Brain microvascular endothelial cell (primary cell): ENCODE data around the gene HOATZ.

Source experiments
- DNase-seq: peaks from one replicate; pipeline ENCODE4 v3.0.0-alpha.2; 2020
- H3K27ac ChIP-seq: fragments of 250-450 bp; sonication (Bioruptor Pico); 2 replicates; pipeline ENCODE4 v1.5.1; 2020; ENCODE audit warnings: mild to moderate bottlenecking, moderate library complexity
- H3K27me3 ChIP-seq: fragments of 250-450 bp; sonication (Bioruptor Pico); replicated peaks from 2 replicates; pipeline ENCODE4 v1.5.1; 2020; ENCODE audit warnings: mild to moderate bottlenecking
- H3K36me3 ChIP-seq: fragments of 250-450 bp; sonication (Bioruptor Pico); replicated peaks from 2 replicates; pipeline ENCODE4 v1.5.1; 2020; ENCODE audit warnings: mild to moderate bottlenecking
- H3K4me3 ChIP-seq: 2 replicates; pipeline ENCODE4 v1.5.1; 2011; ENCODE audit warnings: low read depth, mild to moderate bottlenecking, control low read depth, low read length, moderate library complexity
- CTCF ChIP-seq: IDR thresholded peaks from 2 replicates; pipeline ENCODE4 v1.5.1; 2011; ENCODE audit warnings: low read depth, mild to moderate bottlenecking, moderate library complexity, low read length, control low read depth, inconsistent platforms; ENCODE audit errors: missing control alignments
- in situ Hi-C: cut with HindIII; loops from 2 replicates; pipeline ENCODE4 v1.10.0; 2017; ENCODE audit warnings: low sequenced_read_pairs, low pct_ligation_motif_present

Gene HOATZ

GRCh38 chr11:111513240-111513605 lies 1.4 kb upstream of the HOATZ start:
- H3K36me3 ChIP-seq = no peaks in the 10 kb centered on the region
- no peak overlapping the region for H3K27ac ChIP-seq
- peak overlapping the region; percentile 57 for H3K4me3 ChIP-seq
- in situ Hi-C loops = no loop called here
- no peaks in the 10 kb centered on the region for H3K27me3 ChIP-seq
- no peak for DNase-seq
- no peak for TF ChIP-seq CTCF

GRCh38 chr11:111515591-111515990 lies 1.0 kb downstream of the HOATZ start:
- Histone ChIP-seq H3K27ac (no peak overlapping the region), H3K27me3 (no peaks in the 10 kb centered on the region), H3K4me3 (no peak overlapping the region), H3K36me3 (no peaks in the 10 kb centered on the region)
- no peak for DNase-seq
- no peak for TF ChIP-seq CTCF
- in situ Hi-C loops = no loop called here

- H3K27me3 ChIP-seq = no peaks in the 10 kb centered on the region
- in situ Hi-C loops = no loop called here
- H3K36me3 ChIP-seq = no peaks in the 10 kb centered on the region
- no peak for DNase-seq
- no peak overlapping the region for H3K4me3 ChIP-seq
- no peak overlapping the region for H3K27ac ChIP-seq
- TF ChIP-seq CTCF = no peak
Measured at GRCh38 chr11:111518668-111519067, 4.1 kb downstream of the HOATZ start.

GRCh38 chr11:111520560-111520959 lies 6.0 kb downstream of the HOATZ start:
- Histone ChIP-seq H3K27ac (peak overlapping the region; percentile 41), H3K36me3 (no peaks in the 10 kb centered on the region), H3K4me3 (no peak overlapping the region), H3K27me3 (no peaks in the 10 kb centered on the region)
- in situ Hi-C loops = no loop called here
- TF ChIP-seq CTCF = no peak
- DNase-seq = peak; percentile 47

- H3K27me3 ChIP-seq = no peaks in the 10 kb centered on the region
- no peaks in the 10 kb centered on the region for H3K36me3 ChIP-seq
- TF ChIP-seq CTCF = no peak
- H3K27ac ChIP-seq = peak overlapping the region; percentile 41
- in situ Hi-C loops = no loop called here
- DNase-seq = no peak
- no peak overlapping the region for H3K4me3 ChIP-seq
Measured at GRCh38 chr11:111521135-111521534, 6.6 kb downstream of the HOATZ start.

GRCh38 chr11:111522426-111522825 lies 7.8 kb downstream of the HOATZ start:
- Histone ChIP-seq H3K27ac (no peak overlapping the region), H3K4me3 (no peak overlapping the region), H3K36me3 (no peaks in the 10 kb centered on the region), H3K27me3 (no peaks in the 10 kb centered on the region)
- in situ Hi-C loops = no loop called here
- no peak for TF ChIP-seq CTCF
- DNase-seq = no peak
